Activated naive CD8-positive, alpha-beta T cell treated with anti-CD3 and anti-CD28 coated beads for 36 hours (primary cell): ENCODE data around the gene PDPR. TPM values are rescaled to one million over a fixed set of nuclear protein-coding genes. Genes with fewer than 3 reads are reported as not detected.
"Not testable (repeated sequence)": the region's sequence is repeated elsewhere in the genome, so short reads cannot be mapped to it uniquely, and the experiment has no call there.

ENCODE experiments used
- DNase-seq: peaks from one replicate; pipeline ENCODE4 v3.0.0; 2021
- H3K27ac Mint-ChIP-seq: one replicate; pipeline ENCODE4 v1.8.0; 2022; ENCODE audit warnings: mild to moderate bottlenecking, moderate library complexity, mixed read lengths
- H3K27me3 Mint-ChIP-seq: one replicate; pipeline ENCODE4 v1.8.0; 2022; ENCODE audit warnings: mild to moderate bottlenecking, mixed read lengths
- H3K36me3 Mint-ChIP-seq: one replicate; pipeline ENCODE4 v1.8.0; 2021; ENCODE audit warnings: mild to moderate bottlenecking, mixed read lengths
- H3K4me1 Mint-ChIP-seq: one replicate; pipeline ENCODE4 v1.8.0; 2021; ENCODE audit warnings: mixed read lengths
- H3K4me3 Mint-ChIP-seq: one replicate; pipeline ENCODE4 v1.8.0; 2022; ENCODE audit warnings: mild to moderate bottlenecking, moderate library complexity, mixed read lengths
- H3K9me3 Mint-ChIP-seq: one replicate; pipeline ENCODE4 v1.8.0; 2022; ENCODE audit warnings: mixed read lengths
- total RNA-seq, 2 experiments: library from RNA; stranded (reverse); gene quantifications; one replicate each; pipeline ENCODE4 v1.2.3, GENCODE V29; 2021

Gene PDPR
- total RNA-seq, 2 experiments from 2014 or later = 20.9 to 21.3 TPM

GRCh38 chr16:70206382-70206781, 92.2 kb downstream of the PDPR start:
- not testable (repeated sequence) for H3K4me3 Mint-ChIP-seq, H3K4me1 Mint-ChIP-seq, H3K9me3 Mint-ChIP-seq

More at GRCh38 chr16:70206382-70206781, 92.2 kb downstream of the PDPR start:
- not testable (repeated sequence) for DNase-seq, H3K27me3 Mint-ChIP-seq, H3K27ac Mint-ChIP-seq
- H3K36me3 Mint-ChIP-seq = peaks cover 33% of the 10 kb centered on the region

Other genes starting within 250 kb of the PDPR start
- gene CLEC18A, start 163.0 kb upstream of the PDPR start, total RNA-seq = under 1 TPM in 1 of 2 experiments, not detected in 1; 0.14 TPM
- gene CLEC18C, start 59.5 kb downstream of the PDPR start, total RNA-seq = under 1 TPM in 1 of 2 experiments, not detected in 1; 0.23 TPM
- gene EXOSC6, start 137.6 kb downstream of the PDPR start, total RNA-seq = 10 to 100 TPM; 34.9 to 35.5 TPM
- gene AARS1, start 175.2 kb downstream of the PDPR start, total RNA-seq = 100 to 1,000 TPM; 167 to 173 TPM
- 10 to 100 TPM; 36.7 to 39.3 TPM for gene DDX19B, start 184.9 kb downstream of the PDPR start, total RNA-seq
- gene DDX19A, start 232.6 kb downstream of the PDPR start, total RNA-seq = 10 to 100 TPM; 67.4 to 72.1 TPM